HG02884 (cell line): ENCODE data around the gene MAPK1IP1L.

ENCODE experiments used
- ATAC-seq: cut with Tn5 transposase; IDR thresholded peaks from one replicate; pipeline ENCODE4 v1.9.1; 2021; ENCODE audit warnings: mild to moderate bottlenecking, moderate library complexity; ENCODE audit not compliant: unreplicated experiment

The MAPK1IP1L gene

GRCh38 chr14:55092341-55092740, 40.9 kb downstream of the MAPK1IP1L start:
- ATAC-seq: no peak

GRCh38 chr14:55094292-55095157, 43.1 kb downstream of the MAPK1IP1L start:
- no peak for ATAC-seq

- peak; percentile 71 for ATAC-seq
Measured at GRCh38 chr14:55097881-55098560, 46.6 kb downstream of the MAPK1IP1L start.

GRCh38 chr14:55098561-55098898, 47.1 kb downstream of the MAPK1IP1L start:
- no peak for ATAC-seq

GRCh38 chr14:55099756-55100155, 48.3 kb downstream of the MAPK1IP1L start:
- ATAC-seq: no peak

- ATAC-seq: no peak
Measured at GRCh38 chr14:55101698-55102097, 50.3 kb downstream of the MAPK1IP1L start.

GRCh38 chr14:55102141-55102621, 50.7 kb downstream of the MAPK1IP1L start:
- ATAC-seq: peak; percentile 51

GRCh38 chr14:55103005-55103640, 51.7 kb downstream of the MAPK1IP1L start:
- ATAC-seq: no peak

- ATAC-seq: no peak
Measured at GRCh38 chr14:55103971-55104954, 52.8 kb downstream of the MAPK1IP1L start.

- ATAC-seq: no peak
Measured at GRCh38 chr14:55105991-55106390, 54.5 kb downstream of the MAPK1IP1L start.

- ATAC-seq: no peak
Measured at GRCh38 chr14:55107766-55108554, 56.5 kb downstream of the MAPK1IP1L start.

- ATAC-seq: no peak
Measured at GRCh38 chr14:55109836-55110235, 58.4 kb downstream of the MAPK1IP1L start.

- ATAC-seq: no peak
Measured at GRCh38 chr14:55111122-55111708, 59.8 kb downstream of the MAPK1IP1L start.

GRCh38 chr14:55114720-55115119, 63.3 kb downstream of the MAPK1IP1L start:
- ATAC-seq: no peak

GRCh38 chr14:55115460-55115859, 64.0 kb downstream of the MAPK1IP1L start:
- ATAC-seq: no peak

GRCh38 chr14:55115861-55116245, 64.4 kb downstream of the MAPK1IP1L start:
- ATAC-seq: no peak

GRCh38 chr14:55116246-55117030, 65.0 kb downstream of the MAPK1IP1L start:
- ATAC-seq: no peak

GRCh38 chr14:55117803-55118441, 66.5 kb downstream of the MAPK1IP1L start:
- no peak for ATAC-seq
